Mesodermal cell (in vitro differentiated cells): Measurements from ENCODE around the gene CDK9.

ENCODE experiments used
- H3K27ac ChIP-seq: 2 replicates; pipeline ENCODE4 v1.7.0; 2013; ENCODE audit warnings: mild to moderate bottlenecking, low read depth, low read length, moderate library complexity; ENCODE audit not compliant: severe bottlenecking
- H3K36me3 ChIP-seq: 2 replicates; pipeline ENCODE4 v1.7.1; 2013; ENCODE audit warnings: mild to moderate bottlenecking, low read length, moderate library complexity; ENCODE audit not compliant: control insufficient read depth, insufficient read depth
- H3K4me1 ChIP-seq: one replicate; pipeline ENCODE4 v1.7.1; 2013; ENCODE audit warnings: mild to moderate bottlenecking, low read length; ENCODE audit not compliant: insufficient read depth, control insufficient read depth, poor library complexity, severe bottlenecking
- H3K4me3 ChIP-seq: 2 replicates; pipeline ENCODE4 v1.7.0; 2013; ENCODE audit warnings: low read length, control low read depth, mild to moderate bottlenecking; ENCODE audit not compliant: insufficient read depth, poor library complexity, severe bottlenecking; ENCODE audit errors: extremely low read depth
- H3K9me3 ChIP-seq: 2 replicates; pipeline ENCODE4 v1.7.1; 2013; ENCODE audit warnings: mild to moderate bottlenecking, low read length, moderate library complexity; ENCODE audit not compliant: control insufficient read depth
- WGBS, 2 experiments: methylation state at CpG; one replicate each; pipeline ENCODE4 v1.1.5; 2013; ENCODE audit warnings: missing lambda C conversion rate in 2 of 2; ENCODE audit not compliant: insufficient coverage in 2 of 2; 5-methylcytosine and 5-hydroxymethylcytosine counted together

Gene CDK9

GRCh38 chr9:127781806-127782205 lies 4.0 kb upstream of the CDK9 start:
- Histone ChIP-seq H3K27ac (no peak overlapping the region), H3K4me1 (peaks cover 15% of the 10 kb centered on the region), H3K36me3 (peaks cover 2% of the 10 kb centered on the region), H3K4me3 (no peak overlapping the region), H3K9me3 (no peaks in the 10 kb centered on the region)
- WGBS, 2 experiments = 94 to 97% methylated on average over 2 to 3 of the region's 4 CpGs

GRCh38 chr9:127783111-127784008 lies 2.5 kb upstream of the CDK9 start:
- Histone ChIP-seq H3K9me3 (no peaks in the 10 kb centered on the region), H3K36me3 (peaks cover 17% of the 10 kb centered on the region), H3K4me1 (peaks cover 28% of the 10 kb centered on the region), H3K4me3 (no peak overlapping the region), H3K27ac (no peak overlapping the region)
- 84 to 91% methylated on average over 13 to 17 of the region's 20 CpGs for WGBS, 2 experiments

- H3K4me3 ChIP-seq = peak overlapping the region; percentile 98
- 0 to 1% methylated on average over 55 to 92 of the region's 123 CpGs for WGBS, 2 experiments
- H3K9me3 ChIP-seq = no peaks in the 10 kb centered on the region
- peaks cover 36% of the 10 kb centered on the region for H3K36me3 ChIP-seq
- H3K27ac ChIP-seq = no peak overlapping the region
- H3K4me1 ChIP-seq = peaks cover 21% of the 10 kb centered on the region
Measured at GRCh38 chr9:127785023-127785932, 556 bp upstream of the CDK9 start.

GRCh38 chr9:127786773-127787104 lies 905 bp downstream of the CDK9 start:
- Histone ChIP-seq H3K9me3 (no peaks in the 10 kb centered on the region), H3K36me3 (peaks cover 51% of the 10 kb centered on the region), H3K4me3 (peak overlapping the region; percentile 98), H3K4me1 (peaks cover 21% of the 10 kb centered on the region), H3K27ac (peak overlapping the region; percentile 90)
- WGBS, 2 experiments = 0% methylated on average over 3 of the region's 12 CpGs; no CpG with 5 or more reads in 1 of the 2 experiments

GRCh38 chr9:127788337-127789011 lies 2.6 kb downstream of the CDK9 start:
- Histone ChIP-seq H3K4me3 (no peak overlapping the region), H3K4me1 (peaks cover 14% of the 10 kb centered on the region), H3K27ac (no peak overlapping the region), H3K9me3 (no peaks in the 10 kb centered on the region), H3K36me3 (peaks cover 68% of the 10 kb centered on the region)
- 92 to 95% methylated on average over 19 to 24 of the region's 26 CpGs for WGBS, 2 experiments

GRCh38 chr9:127789179-127789578 lies 3.3 kb downstream of the CDK9 start:
- Histone ChIP-seq H3K4me3 (no peak overlapping the region), H3K36me3 (peaks cover 75% of the 10 kb centered on the region), H3K9me3 (no peaks in the 10 kb centered on the region), H3K4me1 (peaks cover 14% of the 10 kb centered on the region), H3K27ac (no peak overlapping the region)
- 95 to 99% methylated on average over 22 to 25 of the region's 25 CpGs for WGBS, 2 experiments

GRCh38 chr9:127790094-127790855 lies 4.4 kb downstream of the CDK9 start:
- Histone ChIP-seq H3K27ac (no peak overlapping the region), H3K4me1 (peaks cover 14% of the 10 kb centered on the region), H3K4me3 (no peak overlapping the region), H3K36me3 (peaks cover 79% of the 10 kb centered on the region), H3K9me3 (no peaks in the 10 kb centered on the region)
- WGBS, 2 experiments = 98 to 100% methylated on average over 3 to 5 of the region's 9 CpGs

GRCh38 chr9:127791085-127791484 lies 5.3 kb downstream of the CDK9 start:
- Histone ChIP-seq H3K4me3 (no peak overlapping the region), H3K4me1 (peaks cover 14% of the 10 kb centered on the region), H3K9me3 (no peaks in the 10 kb centered on the region), H3K27ac (no peak overlapping the region), H3K36me3 (peaks cover 79% of the 10 kb centered on the region)
- 96 to 100% methylated on average over 3 to 4 of the region's 4 CpGs for WGBS, 2 experiments

- Histone ChIP-seq H3K9me3 (no peaks in the 10 kb centered on the region), H3K4me1 (peaks cover 8% of the 10 kb centered on the region), H3K27ac (no peak overlapping the region), H3K36me3 (peaks cover 71% of the 10 kb centered on the region), H3K4me3 (no peak overlapping the region)
- WGBS, 2 experiments = 94 to 96% methylated on average over 6 of the region's 7 CpGs
Measured at GRCh38 chr9:127792417-127793031, 6.7 kb downstream of the CDK9 start.
